ENCODE measurements around the gene HCCS.

Gene HCCS

GRCh38 chrX:11111037-11111851 is at the start of gene HCCS:
TSS of gene HCCS (plus strand) at chrX:11111332. CDS start at chrX:11112061, 729 bp downstream.
- DNase-seq (ENCODE audit: low read depth) = peak; percentile 72

- DNase-seq (ENCODE audit: low read depth) = no peak
Measured at GRCh38 chrX:11064276-11064675, 46.9 kb upstream of the HCCS start.

GRCh38 chrX:11064851-11065600 is 46.1 kb upstream of the HCCS start:
- DNase-seq (ENCODE audit: low read depth) = no peak

- DNase-seq (ENCODE audit: low read depth) = no peak
Measured at GRCh38 chrX:11066812-11067211, 44.3 kb upstream of the HCCS start.

- DNase-seq (ENCODE audit: low read depth) = no peak
Measured at GRCh38 chrX:11073381-11073780, 37.8 kb upstream of the HCCS start.

- DNase-seq (ENCODE audit: low read depth) = no peak
Measured at GRCh38 chrX:11080741-11081305, 30.3 kb upstream of the HCCS start.

GRCh38 chrX:11081511-11081910 is 29.6 kb upstream of the HCCS start:
- DNase-seq (ENCODE audit: low read depth) = no peak

- no peak for DNase-seq (ENCODE audit: low read depth)
Measured at GRCh38 chrX:11085305-11085704, 25.8 kb upstream of the HCCS start.

- DNase-seq (ENCODE audit: low read depth) = no peak
Measured at GRCh38 chrX:11089802-11090201, 21.3 kb upstream of the HCCS start.

- DNase-seq (ENCODE audit: low read depth) = no peak
Measured at GRCh38 chrX:11097933-11098332, 13.2 kb upstream of the HCCS start.

- no peak for DNase-seq (ENCODE audit: low read depth)
Measured at GRCh38 chrX:11099465-11099864, 11.7 kb upstream of the HCCS start.

GRCh38 chrX:11100281-11101035 is 10.7 kb upstream of the HCCS start:
- no peak for DNase-seq (ENCODE audit: low read depth)

GRCh38 chrX:11103006-11103405 is 8.1 kb upstream of the HCCS start:
- no peak for DNase-seq (ENCODE audit: low read depth)

GRCh38 chrX:11103751-11104150 is 7.4 kb upstream of the HCCS start:
- DNase-seq (ENCODE audit: low read depth) = no peak

- DNase-seq (ENCODE audit: low read depth) = no peak
Measured at GRCh38 chrX:11105080-11105479, 6.1 kb upstream of the HCCS start.

- no peak for DNase-seq (ENCODE audit: low read depth)
Measured at GRCh38 chrX:11108253-11108941, 2.7 kb upstream of the HCCS start.

GRCh38 chrX:11109968-11110367 is 1.2 kb upstream of the HCCS start:
- no peak for DNase-seq (ENCODE audit: low read depth)

- no peak for DNase-seq (ENCODE audit: low read depth)
Measured at GRCh38 chrX:11111947-11112346, 815 bp downstream of the HCCS start.

GRCh38 chrX:11113731-11114130 is 2.6 kb downstream of the HCCS start:
- no peak for DNase-seq (ENCODE audit: low read depth)

GRCh38 chrX:11117745-11118144 is 6.6 kb downstream of the HCCS start:
- no peak for DNase-seq (ENCODE audit: low read depth)

GRCh38 chrX:11119313-11119943 is 8.3 kb downstream of the HCCS start:
- no peak for DNase-seq (ENCODE audit: low read depth)
